Measurements from ENCODE around the gene OR3A3. TPM values are rescaled to one million over a fixed set of nuclear protein-coding genes. Genes with fewer than 3 reads are reported as not detected.
"Not testable (repeated sequence)": the region's sequence is repeated elsewhere in the genome, so short reads cannot be mapped to it uniquely, and the experiment has no call there.

The OR3A3 gene
- total and polyA plus RNA-seq, 9 donors = not detected

- no peak overlapping the region for H3K27ac ChIP-seq
- H3K27me3 ChIP-seq = no peaks in the 10 kb centered on the region
- no peaks in the 10 kb centered on the region for H3K9me3 ChIP-seq
- no peak for DNase-seq
- 61 to 65% (median 63%) methylated on average over 4 of the region's 4 CpGs for WGBS, 3 donors
- intact Hi-C loops (cut with DNase I) = no loop called here
- no peak for TF ChIP-seq CTCF (IDR thresholded peaks at IDR 0.05)
- TF ChIP-seq EP300 (IDR thresholded peaks at IDR 0.05) = no peak
- TF ChIP-seq POLR2A (IDR thresholded peaks at IDR 0.05) = no peak
- no peaks in the 10 kb centered on the region for H3K4me1 ChIP-seq (ENCODE audit: insufficient read depth)
- H3K36me3 ChIP-seq = no peaks in the 10 kb centered on the region
- no peak overlapping the region for H3K4me3 ChIP-seq
Observed at GRCh38 chr17:3389791-3390190, 21.4 kb upstream of the OR3A3 start.

- DNase-seq; H3K4me1 ChIP-seq (ENCODE audit: insufficient read depth); H3K4me3 ChIP-seq; H3K36me3 ChIP-seq; H3K27me3 ChIP-seq; intact Hi-C loops (cut with DNase I); H3K9me3 ChIP-seq; H3K27ac ChIP-seq: not testable (repeated sequence)
- 38 to 44% (median 41%) methylated on average over 7 of the region's 7 CpGs for WGBS, 3 donors
Observed at GRCh38 chr17:3397801-3398200, 13.4 kb upstream of the OR3A3 start.

- H3K4me3 ChIP-seq = no peak within 1 kb of the TSS
- no peaks in the 10 kb centered on the region for H3K4me1 ChIP-seq (ENCODE audit: insufficient read depth)
- TF ChIP-seq EP300 (IDR thresholded peaks at IDR 0.05) (no peak), CTCF (IDR thresholded peaks at IDR 0.05) (no peak), POLR2A (IDR thresholded peaks at IDR 0.05) (no peak)
- H3K27ac ChIP-seq = no peak within 1 kb of the TSS
- 85 to 94% (median 93%) methylated on average over 1 of the region's 1 CpG for WGBS, 3 donors
- H3K36me3 ChIP-seq = no peaks in the 10 kb centered on the region
- no peaks in the 10 kb centered on the region for H3K9me3 ChIP-seq
- H3K27me3 ChIP-seq = no peaks in the 10 kb centered on the region
- DNase-seq = no peak
- intact Hi-C loops (cut with DNase I) = no loop called here
Observed at GRCh38 chr17:3398310-3398709, 12.9 kb upstream of the OR3A3 start, which contains the start of gene OR1E1. Gene OR1E1 (minus strand): TSS chr17:3398410. CDS start chr17:3398410, 0 bp downstream.

- no peak for DNase-seq
- Histone ChIP-seq H3K9me3 (no peaks in the 10 kb centered on the region), H3K4me1 (ENCODE audit: insufficient read depth) (no peaks in the 10 kb centered on the region), H3K27ac (no peak overlapping the region), H3K4me3 (no peak overlapping the region), H3K36me3 (no peaks in the 10 kb centered on the region), H3K27me3 (no peaks in the 10 kb centered on the region)
- intact Hi-C loops (cut with DNase I) = no loop called here
- 37 to 51% (median 38%) methylated on average over 6 of the region's 6 CpGs for WGBS, 3 donors
- TF ChIP-seq CTCF (IDR thresholded peaks at IDR 0.05) (no peak), POLR2A (IDR thresholded peaks at IDR 0.05) (no peak), EP300 (IDR thresholded peaks at IDR 0.05) (no peak)
Observed at GRCh38 chr17:3400055-3400454, 11.1 kb upstream of the OR3A3 start.

- Histone ChIP-seq H3K36me3 (no peaks in the 10 kb centered on the region), H3K27me3 (no peaks in the 10 kb centered on the region)
Observed at GRCh38 chr17:3401786-3402185, 9.4 kb upstream of the OR3A3 start.

GRCh38 chr17:3403856-3404255 lies 7.3 kb upstream of the OR3A3 start:
- intact Hi-C loops (cut with DNase I); H3K36me3 ChIP-seq; H3K9me3 ChIP-seq; DNase-seq; H3K4me3 ChIP-seq; H3K27me3 ChIP-seq; H3K27ac ChIP-seq; H3K4me1 ChIP-seq (ENCODE audit: insufficient read depth): not testable (repeated sequence)
- 63 to 76% (median 66%) methylated on average over 1 of the region's 1 CpG for WGBS, 3 donors

More at GRCh38 chr17:3401786-3402185, 9.4 kb upstream of the OR3A3 start:
- H3K27ac ChIP-seq = no peak overlapping the region
- intact Hi-C loops (cut with DNase I) = no loop called here
- WGBS, 3 donors = 49 to 60% (median 51%) methylated on average over 2 of the region's 2 CpGs
- no peaks in the 10 kb centered on the region for H3K4me1 ChIP-seq (ENCODE audit: insufficient read depth)
- no peaks in the 10 kb centered on the region for H3K9me3 ChIP-seq
- DNase-seq = no peak
- TF ChIP-seq POLR2A (IDR thresholded peaks at IDR 0.05) (no peak), CTCF (IDR thresholded peaks at IDR 0.05) (no peak), EP300 (IDR thresholded peaks at IDR 0.05) (no peak)
- H3K4me3 ChIP-seq = no peak overlapping the region

GRCh38 chr17:3412216-3412615 lies 1.0 kb downstream of the OR3A3 start:
- H3K27ac ChIP-seq; H3K36me3 ChIP-seq; H3K4me1 ChIP-seq (ENCODE audit: insufficient read depth); H3K9me3 ChIP-seq; H3K27me3 ChIP-seq; intact Hi-C loops (cut with DNase I); H3K4me3 ChIP-seq; DNase-seq: not testable (repeated sequence)
- 73 to 100% methylated on average over 1 to 5 of the region's 16 CpGs; no CpG with 5 or more reads in 1 of the 3 donors for WGBS, 3 donors
